ENCODE measurements around the gene KCNQ1.

Gene KCNQ1

GRCh38 chr11:2530855-2531200 is 86.0 kb downstream of the KCNQ1 start:
- DNase-seq (ENCODE audit: extremely low read depth, low read depth) = no peak
- no peak for TF ChIP-seq CTCF (IDR thresholded peaks at IDR 0.05; ENCODE audit: low read depth, low read length)

- peak; percentile 16 for DNase-seq (ENCODE audit: extremely low read depth, low read depth)
- peak; percentile 95 for TF ChIP-seq CTCF (IDR thresholded peaks at IDR 0.05; ENCODE audit: low read depth, low read length)
These were observed 86.6 kb downstream of the KCNQ1 start for GRCh38 chr11:2531277-2531986.

- TF ChIP-seq CTCF (IDR thresholded peaks at IDR 0.05; ENCODE audit: low read depth, low read length) = no peak
- DNase-seq (ENCODE audit: extremely low read depth, low read depth) = no peak
These were observed 87.3 kb downstream of the KCNQ1 start for GRCh38 chr11:2531987-2532703.

- peak; percentile 66 for DNase-seq (ENCODE audit: extremely low read depth, low read depth)
- TF ChIP-seq CTCF (IDR thresholded peaks at IDR 0.05; ENCODE audit: low read depth, low read length) = peak; percentile 98
These were observed 88.1 kb downstream of the KCNQ1 start for GRCh38 chr11:2532704-2533586.

- no peak for TF ChIP-seq CTCF (IDR thresholded peaks at IDR 0.05; ENCODE audit: low read depth, low read length)
- DNase-seq (ENCODE audit: extremely low read depth, low read depth) = peak; percentile 63
These were observed 88.9 kb downstream of the KCNQ1 start for GRCh38 chr11:2533587-2534133.

GRCh38 chr11:2534134-2534956 is 89.5 kb downstream of the KCNQ1 start:
- TF ChIP-seq CTCF (IDR thresholded peaks at IDR 0.05; ENCODE audit: low read depth, low read length) = no peak
- no peak for DNase-seq (ENCODE audit: extremely low read depth, low read depth)
